NCI-H2227 (cell line): ENCODE measurements around the gene XPO1.
"Not testable (repeated sequence)": the region's sequence is repeated elsewhere in the genome, so short reads cannot be mapped to it uniquely, and the experiment has no call there.

Experiments
- DNase-seq: peaks from one replicate; lab custom pipeline; 2025; ENCODE audit not compliant: unreplicated experiment; lab: John Stamatoyannopoulos, UW

XPO1 gene

DNA sequence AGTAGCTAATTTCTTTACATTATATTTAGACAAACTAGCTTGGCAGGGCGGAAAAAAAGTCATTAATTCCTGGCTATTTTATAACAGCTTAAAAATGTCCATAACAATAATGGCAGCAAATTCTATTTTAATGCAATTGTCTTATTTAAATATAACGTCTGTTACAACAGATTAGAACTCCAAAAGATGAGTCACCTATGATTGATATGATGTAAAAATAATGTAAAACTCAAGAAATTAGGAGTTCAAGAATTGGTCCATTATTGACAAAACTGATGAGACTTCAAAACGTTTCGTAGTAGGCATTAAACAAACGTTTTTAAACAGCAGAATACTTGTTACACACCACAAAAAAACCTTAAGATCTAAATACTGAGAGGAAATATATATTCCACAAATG is 2.7 kb downstream of the XPO1 start:
- no peak for DNase-seq

GRCh38 chr2:61534926-61535325 is 3.2 kb downstream of the XPO1 start:
- DNase-seq, result no peak

- no peak for DNase-seq
Measured at GRCh38 chr2:61530749-61531148, 7.4 kb downstream of the XPO1 start.

DNA sequence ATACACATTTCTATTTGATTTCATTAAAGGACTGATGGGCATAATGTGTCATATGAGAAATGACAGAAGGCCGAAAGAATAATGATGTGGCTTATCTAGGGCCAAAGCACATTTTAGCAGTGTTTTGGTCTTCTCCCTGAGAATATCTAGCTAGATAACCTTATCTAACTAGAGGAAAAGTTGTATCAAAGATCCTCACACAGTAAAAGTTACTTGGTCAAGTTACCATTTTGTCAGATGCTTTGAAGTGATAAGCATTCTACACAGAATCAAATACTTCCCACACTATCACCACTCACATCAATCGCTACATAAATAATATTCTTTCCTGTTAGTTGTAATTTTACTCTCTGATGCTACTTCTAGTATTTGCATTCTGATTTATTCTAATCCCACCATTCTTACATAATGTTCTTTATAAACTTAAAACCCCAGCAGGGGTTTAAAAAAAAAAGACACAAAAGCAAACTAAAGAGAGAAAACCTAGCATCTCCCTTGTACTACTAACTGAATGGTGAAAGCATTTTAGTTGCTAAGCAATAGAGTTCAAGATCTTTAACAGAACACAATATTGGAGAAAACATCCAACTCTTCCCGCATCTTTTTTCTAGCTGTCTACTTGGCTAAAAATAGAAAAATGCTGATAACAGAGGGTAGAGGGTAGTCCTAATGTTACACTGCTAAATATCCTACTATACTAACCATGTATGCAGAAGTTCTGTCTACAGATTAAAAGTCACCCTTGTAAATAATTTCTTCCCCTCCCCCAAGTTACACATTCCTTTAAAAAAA is 8.0 kb downstream of the XPO1 start:
- DNase-seq, result no peak

DNA sequence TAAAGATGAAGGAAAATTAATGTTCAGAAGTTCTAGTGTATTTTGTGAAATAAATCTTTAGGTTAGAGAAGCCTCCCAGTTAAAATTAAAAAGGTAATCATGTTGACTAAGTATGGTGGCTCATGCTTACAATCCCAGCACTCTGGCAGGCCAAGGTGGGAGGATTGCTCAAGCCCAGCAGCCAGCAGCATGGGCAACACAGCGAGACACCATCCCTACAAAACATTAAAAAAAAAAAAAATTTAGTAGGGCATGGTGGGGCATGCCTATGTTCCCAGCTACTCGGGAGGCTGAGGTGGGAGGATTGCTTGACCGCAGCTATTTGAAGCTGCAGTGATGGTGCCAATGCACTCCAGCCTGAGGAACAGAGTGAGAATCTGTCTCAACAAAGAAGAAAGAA is 17.9 kb downstream of the XPO1 start:
- no peak for DNase-seq

DNA sequence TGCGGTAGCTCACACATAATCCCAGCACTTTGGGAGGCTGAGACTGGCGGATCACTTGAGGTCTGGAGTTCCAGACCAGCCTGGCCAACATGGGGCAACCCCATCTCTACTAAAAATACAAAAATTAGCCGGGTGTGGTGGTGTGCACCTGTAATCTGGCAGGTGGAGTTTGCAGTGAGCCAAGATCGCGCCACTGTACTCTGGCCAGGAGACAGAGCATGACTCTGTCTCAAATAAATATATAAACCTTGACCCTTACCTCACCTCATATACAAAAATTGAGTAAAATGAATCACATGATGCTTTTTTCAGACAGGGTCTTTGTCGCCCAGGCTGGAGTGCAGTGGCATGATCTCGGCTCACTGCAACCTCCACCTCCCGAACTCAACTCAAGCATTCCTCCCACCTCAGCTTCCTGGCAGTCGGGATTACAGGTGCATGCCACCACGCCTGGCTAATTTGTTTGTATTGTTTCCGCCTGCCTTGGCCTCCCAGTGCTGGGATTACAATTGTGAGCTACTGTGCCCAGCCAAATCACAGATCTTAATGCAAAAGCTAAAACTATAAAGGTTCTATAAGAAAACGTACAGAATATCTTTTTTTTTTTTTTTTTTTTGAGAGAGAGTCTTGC is 25.3 kb downstream of the XPO1 start:
- no peak for DNase-seq

- DNase-seq, result no peak
Measured at GRCh38 chr2:61510674-61511671, 27.2 kb downstream of the XPO1 start.

DNA sequence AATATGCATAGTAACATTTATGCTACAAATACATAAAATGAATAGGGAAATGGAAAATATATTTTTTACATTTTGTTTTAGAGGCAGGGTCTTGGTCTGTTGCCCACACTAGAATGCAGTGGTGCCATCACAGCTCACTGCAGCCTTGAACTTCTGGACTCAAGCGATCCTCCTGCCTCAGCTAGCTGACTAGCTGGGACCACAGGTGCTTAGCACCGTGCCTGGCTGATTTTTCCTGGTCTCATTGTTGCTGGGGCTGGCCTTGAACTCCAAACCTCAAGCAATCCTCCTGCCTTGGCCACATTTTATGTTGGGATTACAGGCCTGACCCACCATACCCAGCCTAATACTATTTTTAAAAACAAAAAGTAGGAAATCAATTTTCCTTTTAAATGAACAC is 33.2 kb downstream of the XPO1 start:
- DNase-seq, result no peak

DNA sequence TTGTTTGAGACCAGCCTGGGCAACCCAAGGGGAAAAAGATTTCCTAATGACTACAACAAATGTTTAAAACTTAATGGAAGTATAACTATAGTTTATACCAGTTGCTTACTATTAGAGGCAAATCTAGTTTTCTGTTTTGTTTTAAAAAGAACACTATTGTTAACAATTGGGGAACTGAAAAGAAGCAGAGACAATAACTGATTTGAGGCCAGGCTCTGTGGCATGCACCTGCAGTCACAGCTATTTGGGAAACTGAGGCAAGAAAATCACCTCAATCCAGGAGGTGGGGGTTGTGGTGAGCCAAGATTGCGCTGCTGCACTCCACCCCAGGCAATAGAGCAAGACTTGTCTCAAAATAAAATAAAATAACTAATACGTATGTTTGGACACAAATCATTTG is 39.1 kb downstream of the XPO1 start:
- no peak for DNase-seq

GRCh38 chr2:61493523-61493942 is 44.6 kb downstream of the XPO1 start:
- DNase-seq, result no peak

DNA sequence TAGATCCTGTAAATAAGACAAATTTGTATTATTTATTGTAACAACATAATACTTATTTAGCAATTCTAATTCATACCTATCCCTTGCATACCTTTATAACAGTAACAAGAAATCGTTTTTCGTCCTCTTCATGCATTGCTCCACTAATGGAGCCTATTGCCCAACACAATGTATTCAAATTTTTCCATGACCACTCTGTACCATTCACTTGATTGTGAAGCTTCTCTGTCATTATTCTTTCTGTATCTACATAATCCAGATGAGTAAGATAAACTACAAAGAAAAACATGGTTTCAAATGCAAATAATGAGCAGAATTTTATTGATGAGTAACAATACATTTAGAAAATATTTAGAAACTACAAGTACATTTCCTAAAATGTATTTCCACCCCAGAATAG is 45.7 kb downstream of the XPO1 start:
- DNase-seq, result no peak

DNA sequence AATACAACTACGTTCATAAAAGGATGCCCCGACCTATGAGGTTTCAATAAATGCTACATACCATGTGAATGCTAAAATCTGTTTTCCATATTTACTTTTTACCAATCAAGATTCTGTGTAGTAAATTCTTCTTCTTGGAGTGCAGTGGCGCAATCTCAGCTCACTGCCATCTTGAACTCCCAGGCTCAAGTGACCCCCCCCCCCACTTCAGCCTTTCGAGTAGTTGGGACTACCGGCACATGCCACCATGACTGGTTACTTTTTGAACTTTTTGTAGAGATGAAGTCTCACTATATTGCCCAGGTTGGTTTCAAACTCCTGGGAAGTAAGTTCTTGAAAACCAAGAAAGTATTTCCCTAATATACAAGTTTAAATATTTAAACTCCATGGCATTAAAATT is 52.9 kb downstream of the XPO1 start:
- no peak for DNase-seq

DNA sequence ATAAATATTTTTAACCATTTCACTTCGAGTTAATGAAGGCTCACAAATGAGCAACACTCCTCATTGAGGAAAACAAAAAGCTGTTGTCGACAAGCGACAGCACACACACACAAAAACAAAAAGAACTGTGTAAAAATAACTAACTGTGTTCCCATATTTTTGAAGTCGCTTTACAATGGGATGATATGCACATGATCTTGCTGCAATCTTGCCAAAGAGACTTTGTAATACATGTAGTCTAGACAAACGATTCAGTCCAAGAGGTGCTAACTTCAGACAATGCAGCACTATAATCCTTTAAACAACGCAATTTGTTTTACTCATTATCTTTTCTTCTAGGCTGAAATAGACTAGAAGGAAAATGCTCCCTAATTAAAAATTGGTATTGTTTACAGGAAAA is 60.1 kb downstream of the XPO1 start:
- DNase-seq, result no peak

GRCh38 chr2:61476929-61477589 is 61.1 kb downstream of the XPO1 start:
- DNase-seq, result not testable (repeated sequence)

- DNase-seq, result peak; percentile 42
Measured at GRCh38 chr2:61471905-61472805, 66.0 kb downstream of the XPO1 start.

GRCh38 chr2:61470965-61471904 is 66.9 kb downstream of the XPO1 start, which contains the start of gene USP34:
TSS of gene USP34 (minus strand) at chr2:61471087. CDS start at chr2:61470692, 395 bp downstream.
- peak; percentile 99 for DNase-seq

DNA sequence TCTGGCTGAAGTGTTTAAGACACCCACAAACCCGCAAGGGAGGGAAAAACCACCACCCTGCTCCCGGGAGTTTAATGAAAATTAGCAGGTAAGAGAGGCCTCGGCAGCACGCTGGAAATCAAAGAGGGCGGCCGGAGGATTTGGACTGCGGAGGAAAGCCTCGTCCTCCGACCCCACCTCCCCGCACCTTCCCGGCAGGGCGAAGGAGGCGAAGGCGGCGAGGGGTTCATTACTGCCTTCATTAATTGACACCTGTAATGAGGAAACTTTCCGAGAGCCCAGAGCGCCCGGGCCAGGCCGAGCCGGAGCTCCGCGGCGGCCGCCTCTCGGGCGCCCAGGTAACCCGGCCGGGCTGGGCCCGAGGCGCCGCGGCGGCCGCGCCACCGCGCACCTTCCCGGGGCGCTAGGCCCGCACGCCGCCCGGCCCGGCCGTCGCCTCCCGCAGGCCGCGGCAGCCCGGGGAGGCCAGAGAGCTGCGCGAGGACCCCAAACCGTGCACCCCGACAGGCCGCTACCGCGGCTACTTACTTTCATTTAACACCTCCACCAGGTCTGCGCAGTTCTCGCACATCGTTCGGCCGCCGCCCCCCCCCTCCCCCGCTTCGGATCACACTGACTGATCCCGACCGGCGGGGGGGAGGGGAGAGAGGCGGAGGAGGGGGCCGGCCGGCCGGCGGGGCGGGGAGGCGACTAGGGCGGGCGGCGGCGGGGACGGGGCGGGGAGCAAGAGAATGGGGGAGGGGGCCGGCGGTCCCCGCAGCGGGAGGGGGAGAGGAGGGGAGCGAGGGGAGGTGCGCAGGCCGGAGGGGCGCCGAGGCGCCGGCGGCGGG is 67.8 kb downstream of the XPO1 start:
- DNase-seq, result peak; percentile 95
